Measurements from ENCODE around the gene OR4C45. TPM values are rescaled to one million over a fixed set of nuclear protein-coding genes. Genes with fewer than 3 reads are reported as not detected.

Gene OR4C45
- total RNA-seq, 1 experiment from 2014 or later: not detected

GRCh38 chr11:50075856-50076255 lies 43.2 kb downstream of the OR4C45 start:
- in situ Hi-C loops (cut with HindIII; ENCODE audit: low pct_unique_long_range_greater_than_20kb, low sequenced_read_pairs): no loop called here
- no peaks in the 10 kb centered on the region for H3K9me3 ChIP-seq (ENCODE audit: control insufficient read depth, insufficient read depth, low read depth, low read length)
- DNase-seq (ENCODE audit: low read depth, low spot score): no peak
- POLR2A ChIA-PET: no interaction called here
- H3K27ac ChIP-seq (ENCODE audit: low read length): no peak overlapping the region
- no peak overlapping the region for H3K4me3 ChIP-seq (ENCODE audit: low read depth in 2 of 2, low read length in 2 of 2)
- no peaks in the 10 kb centered on the region for H3K4me1 ChIP-seq (ENCODE audit: control insufficient read depth, insufficient read depth, low read length)
- intact Hi-C loops (cut with micrococcal nuclease; ENCODE audit: unreplicated experiment): no loop called here
- TF ChIP-seq POLR2AphosphoS5 (IDR thresholded peaks at IDR 0.05; ENCODE audit: low read depth, low read length) (no peak), TCF7L2 (IDR thresholded peaks at IDR 0.05; ENCODE audit: low read depth, low read length) (no peak), SIN3A (IDR thresholded peaks at IDR 0.05; ENCODE audit: borderline replicate concordance, insufficient read depth, low read depth, low read length) (no peak), CTCF (IDR thresholded peaks at IDR 0.05) (no peak), REST (IDR thresholded peaks at IDR 0.05; ENCODE audit: insufficient read depth in 1 of 2, low read depth in 2 of 2, low read length in 1 of 2) (no peak)
- BruUV-seq (replicated peaks): no TSS peak
- no peaks in the 10 kb centered on the region for H3K27me3 ChIP-seq (ENCODE audit: control insufficient read depth, insufficient read depth, low read length)
- no peak for ATAC-seq
- CTCF ChIA-PET: no interaction called here
- no peaks in the 10 kb centered on the region for H3K36me3 ChIP-seq (ENCODE audit: control insufficient read depth, insufficient read depth, low read length)

GRCh38 chr11:50077526-50077925 lies 44.9 kb downstream of the OR4C45 start:
- Histone ChIP-seq H3K4me1 (ENCODE audit: control insufficient read depth, insufficient read depth, low read length) (no peaks in the 10 kb centered on the region), H3K27ac (ENCODE audit: low read length) (no peak overlapping the region), H3K4me3 (ENCODE audit: low read depth in 2 of 2, low read length in 2 of 2) (no peak overlapping the region), H3K36me3 (ENCODE audit: control insufficient read depth, insufficient read depth, low read length) (no peaks in the 10 kb centered on the region), H3K27me3 (ENCODE audit: control insufficient read depth, insufficient read depth, low read length) (no peaks in the 10 kb centered on the region), H3K9me3 (ENCODE audit: control insufficient read depth, insufficient read depth, low read depth, low read length) (no peaks in the 10 kb centered on the region)
- no peak for DNase-seq (ENCODE audit: low read depth, low spot score)
- BruUV-seq (replicated peaks): no TSS peak
- POLR2A ChIA-PET: no interaction called here
- ATAC-seq: no peak
- CTCF ChIA-PET: no interaction called here
- in situ Hi-C loops (cut with HindIII; ENCODE audit: low pct_unique_long_range_greater_than_20kb, low sequenced_read_pairs) (no loop called here), intact Hi-C loops (cut with micrococcal nuclease; ENCODE audit: unreplicated experiment) (no loop called here)
- no peak for TF ChIP-seq POLR2AphosphoS5 (IDR thresholded peaks at IDR 0.05; ENCODE audit: low read depth, low read length)
- TF ChIP-seq SIN3A (IDR thresholded peaks at IDR 0.05; ENCODE audit: borderline replicate concordance, insufficient read depth, low read depth, low read length): no peak
- TF ChIP-seq CTCF (IDR thresholded peaks at IDR 0.05): no peak
- TF ChIP-seq TCF7L2 (IDR thresholded peaks at IDR 0.05; ENCODE audit: low read depth, low read length): no peak
- TF ChIP-seq REST (IDR thresholded peaks at IDR 0.05; ENCODE audit: insufficient read depth in 1 of 2, low read depth in 2 of 2, low read length in 1 of 2): no peak

Data from Panc1 (cell line).